Ishikawa (cell line): Measurements from ENCODE around the gene HOXD4.

Experiments
- CEBPB ChIP-seq: IDR thresholded peaks from 2 replicates; pipeline ENCODE4 v1.6.1; 2012
- CREB1 ChIP-seq: IDR thresholded peaks from 2 replicates; pipeline ENCODE4 v1.6.1; 2012; ENCODE audit warnings: low read depth
- EGR1 ChIP-seq: IDR thresholded peaks from 2 replicates; pipeline ENCODE4 v1.6.1; 2012
- EP300 ChIP-seq: IDR thresholded peaks from 2 replicates; pipeline ENCODE4 v1.6.1; 2012; ENCODE audit warnings: borderline replicate concordance
- FOXM1 ChIP-seq: IDR thresholded peaks from 2 replicates; pipeline ENCODE4 v1.6.1; 2012; ENCODE audit warnings: low read depth, borderline replicate concordance
- NFIC ChIP-seq: IDR thresholded peaks from 2 replicates; pipeline ENCODE4 v1.6.1; 2012
- RAD21 ChIP-seq: IDR thresholded peaks from 2 replicates; pipeline ENCODE4 v1.6.1; 2012; ENCODE audit warnings: low read depth
- TAF1 ChIP-seq: IDR thresholded peaks from 2 replicates; pipeline ENCODE4 v1.6.1; 2012; ENCODE audit warnings: low read depth, mild to moderate bottlenecking
- TCF12 ChIP-seq: IDR thresholded peaks from 2 replicates; pipeline ENCODE4 v1.6.1; 2012; ENCODE audit warnings: low read depth
- TEAD4 ChIP-seq: IDR thresholded peaks from 2 replicates; pipeline ENCODE4 v1.6.1; 2012
- YY1 ChIP-seq: IDR thresholded peaks from 2 replicates; pipeline ENCODE4 v1.6.1; 2012; ENCODE audit warnings: low read depth
- ZBTB7A ChIP-seq: IDR thresholded peaks from 2 replicates; pipeline ENCODE4 v1.6.1; 2012; ENCODE audit warnings: low read depth
- TF ChIP-seq, protein P1 (sequence below): IDR thresholded peaks from 2 replicates; pipeline ENCODE4 v1.6.1; 2012
- TF ChIP-seq, protein P2 (sequence below): IDR thresholded peaks from 2 replicates; pipeline ENCODE4 v1.6.1; 2012
- TF ChIP-seq, protein P3 (sequence below): IDR thresholded peaks from 2 replicates; pipeline ENCODE4 v1.6.1; 2012; ENCODE audit warnings: low read depth, mild to moderate bottlenecking

HOXD4 gene

DNA sequence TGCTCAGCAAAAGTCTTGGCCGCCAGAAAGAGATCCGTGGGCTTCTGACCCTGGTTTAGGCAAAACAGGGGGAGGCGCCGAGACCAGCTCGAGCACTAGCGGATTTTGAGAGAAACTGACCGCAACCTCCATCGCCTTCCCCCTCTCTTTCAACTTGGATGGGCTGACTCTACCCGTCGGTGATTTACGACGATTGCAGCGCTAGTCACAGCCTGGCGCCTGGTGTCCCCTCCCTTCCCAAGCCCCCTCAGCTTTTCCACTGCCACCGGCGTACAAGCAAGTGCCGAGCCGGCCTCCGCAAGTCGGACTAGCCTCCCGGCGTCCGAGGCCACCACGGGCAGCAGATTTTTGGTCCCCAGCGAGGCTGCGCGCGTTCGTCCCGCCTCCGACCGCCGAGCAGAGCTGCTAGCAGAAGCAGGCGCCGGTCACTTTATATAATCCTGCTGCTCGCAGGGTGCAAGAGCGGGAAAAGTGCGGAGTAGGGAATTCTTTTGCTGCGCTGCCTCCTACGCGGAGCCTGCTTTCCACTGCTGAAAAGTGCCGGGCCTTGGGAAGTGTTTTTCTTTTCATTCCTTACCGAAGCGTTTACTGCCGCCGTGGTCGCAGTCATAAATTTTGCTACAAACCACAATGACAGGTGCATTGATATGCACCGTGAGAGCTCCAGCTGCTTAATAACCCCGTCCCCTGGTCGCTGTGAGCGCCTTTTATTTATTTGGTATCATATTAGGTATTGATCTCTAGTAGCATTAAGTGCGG lies 13.4 kb downstream of the HOXD4 start:
- TF ChIP-seq CREB1 = no peak
- TF ChIP-seq FOXM1 = no peak
- no peak for TF ChIP-seq YY1
- TF ChIP-seq TAF1 = no peak
- TF ChIP-seq, protein P1, sequence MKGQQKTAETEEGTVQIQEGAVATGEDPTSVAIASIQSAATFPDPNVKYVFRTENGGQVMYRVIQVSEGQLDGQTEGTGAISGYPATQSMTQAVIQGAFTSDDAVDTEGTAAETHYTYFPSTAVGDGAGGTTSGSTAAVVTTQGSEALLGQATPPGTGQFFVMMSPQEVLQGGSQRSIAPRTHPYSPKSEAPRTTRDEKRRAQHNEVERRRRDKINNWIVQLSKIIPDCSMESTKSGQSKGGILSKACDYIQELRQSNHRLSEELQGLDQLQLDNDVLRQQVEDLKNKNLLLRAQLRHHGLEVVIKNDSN = no peak
- no peak for TF ChIP-seq TEAD4
- no peak for TF ChIP-seq ZBTB7A
- no peak for TF ChIP-seq TCF12
- no peak for TF ChIP-seq NFIC
- TF ChIP-seq CEBPB = no peak
- TF ChIP-seq RAD21 = no peak
- TF ChIP-seq EP300 = no peak
- TF ChIP-seq, protein P2, sequence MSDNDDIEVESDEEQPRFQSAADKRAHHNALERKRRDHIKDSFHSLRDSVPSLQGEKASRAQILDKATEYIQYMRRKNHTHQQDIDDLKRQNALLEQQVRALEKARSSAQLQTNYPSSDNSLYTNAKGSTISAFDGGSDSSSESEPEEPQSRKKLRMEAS = no peak
- no peak for TF ChIP-seq EGR1
- TF ChIP-seq, protein P3, sequence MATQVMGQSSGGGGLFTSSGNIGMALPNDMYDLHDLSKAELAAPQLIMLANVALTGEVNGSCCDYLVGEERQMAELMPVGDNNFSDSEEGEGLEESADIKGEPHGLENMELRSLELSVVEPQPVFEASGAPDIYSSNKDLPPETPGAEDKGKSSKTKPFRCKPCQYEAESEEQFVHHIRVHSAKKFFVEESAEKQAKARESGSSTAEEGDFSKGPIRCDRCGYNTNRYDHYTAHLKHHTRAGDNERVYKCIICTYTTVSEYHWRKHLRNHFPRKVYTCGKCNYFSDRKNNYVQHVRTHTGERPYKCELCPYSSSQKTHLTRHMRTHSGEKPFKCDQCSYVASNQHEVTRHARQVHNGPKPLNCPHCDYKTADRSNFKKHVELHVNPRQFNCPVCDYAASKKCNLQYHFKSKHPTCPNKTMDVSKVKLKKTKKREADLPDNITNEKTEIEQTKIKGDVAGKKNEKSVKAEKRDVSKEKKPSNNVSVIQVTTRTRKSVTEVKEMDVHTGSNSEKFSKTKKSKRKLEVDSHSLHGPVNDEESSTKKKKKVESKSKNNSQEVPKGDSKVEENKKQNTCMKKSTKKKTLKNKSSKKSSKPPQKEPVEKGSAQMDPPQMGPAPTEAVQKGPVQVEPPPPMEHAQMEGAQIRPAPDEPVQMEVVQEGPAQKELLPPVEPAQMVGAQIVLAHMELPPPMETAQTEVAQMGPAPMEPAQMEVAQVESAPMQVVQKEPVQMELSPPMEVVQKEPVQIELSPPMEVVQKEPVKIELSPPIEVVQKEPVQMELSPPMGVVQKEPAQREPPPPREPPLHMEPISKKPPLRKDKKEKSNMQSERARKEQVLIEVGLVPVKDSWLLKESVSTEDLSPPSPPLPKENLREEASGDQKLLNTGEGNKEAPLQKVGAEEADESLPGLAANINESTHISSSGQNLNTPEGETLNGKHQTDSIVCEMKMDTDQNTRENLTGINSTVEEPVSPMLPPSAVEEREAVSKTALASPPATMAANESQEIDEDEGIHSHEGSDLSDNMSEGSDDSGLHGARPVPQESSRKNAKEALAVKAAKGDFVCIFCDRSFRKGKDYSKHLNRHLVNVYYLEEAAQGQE = no peak

DNA sequence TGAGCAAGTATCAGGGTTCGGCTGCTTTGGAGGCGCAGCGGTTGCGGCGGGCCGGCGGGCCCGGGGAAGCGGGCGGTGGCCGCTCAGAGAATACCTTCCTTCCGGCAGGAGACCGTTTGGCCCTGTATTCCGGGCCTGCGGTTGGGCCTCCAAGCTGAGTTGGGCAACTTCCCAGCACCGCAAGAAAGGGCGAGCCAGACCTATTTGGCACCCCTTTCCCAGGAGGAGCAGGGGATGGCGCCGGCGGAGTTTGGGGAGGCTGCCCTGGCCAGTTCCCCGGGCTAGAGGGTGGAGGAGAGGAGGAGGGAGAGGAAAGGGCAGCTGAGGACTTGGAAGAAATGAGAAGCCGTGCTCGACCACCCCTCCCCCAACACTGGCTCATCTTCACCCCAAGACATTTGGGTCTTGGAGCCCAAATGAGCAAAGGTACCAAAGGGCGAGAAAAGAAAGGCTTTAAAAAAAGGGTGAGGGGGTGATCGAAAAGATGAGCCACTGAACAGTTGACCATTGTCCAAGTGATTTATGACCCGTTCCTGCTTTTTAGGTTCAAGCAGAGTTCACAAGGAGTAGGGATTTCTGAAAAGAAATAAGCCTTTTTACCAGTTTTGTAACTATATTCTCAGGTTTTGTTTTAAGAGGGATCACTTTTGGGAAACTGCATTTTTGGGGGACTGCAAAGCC lies 14.2 kb downstream of the HOXD4 start:
- TF ChIP-seq CREB1 (no peak), CEBPB (no peak), YY1 (no peak), EP300 (no peak), ZBTB7A (no peak), EGR1 (no peak), TAF1 (no peak), RAD21 (no peak), FOXM1 (no peak), TEAD4 (no peak), TCF12 (no peak), NFIC (no peak)
- TF ChIP-seq, protein P1 = no peak
- TF ChIP-seq, protein P3 = no peak
- TF ChIP-seq, protein P2 = no peak

DNA sequence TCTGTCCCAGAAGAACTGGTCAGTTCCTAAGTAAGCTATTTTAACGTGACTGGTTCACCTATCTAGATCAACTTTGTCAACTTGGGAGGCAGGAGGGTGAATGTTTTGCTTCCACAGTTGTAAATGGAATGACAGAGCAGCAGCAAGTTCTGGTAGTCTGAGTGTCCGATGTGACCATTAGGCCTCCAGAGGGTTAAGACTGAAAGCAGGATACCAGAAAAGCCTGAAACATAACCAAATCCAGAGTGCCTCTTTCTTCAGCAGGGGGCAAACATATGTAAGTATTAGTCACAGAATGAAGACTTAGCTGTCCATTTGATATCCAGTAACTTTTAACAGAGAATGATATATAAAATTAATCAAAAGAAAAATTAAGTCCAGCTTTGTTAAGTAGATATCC lies 14.9 kb downstream of the HOXD4 start:
- TF ChIP-seq TEAD4 = no peak
- TF ChIP-seq, protein P2 = no peak
- TF ChIP-seq CREB1 = no peak
- TF ChIP-seq RAD21 = no peak
- TF ChIP-seq YY1 = no peak
- no peak for TF ChIP-seq FOXM1
- no peak for TF ChIP-seq TCF12
- TF ChIP-seq, protein P1 = no peak
- TF ChIP-seq TAF1 = no peak
- no peak for TF ChIP-seq NFIC

DNA sequence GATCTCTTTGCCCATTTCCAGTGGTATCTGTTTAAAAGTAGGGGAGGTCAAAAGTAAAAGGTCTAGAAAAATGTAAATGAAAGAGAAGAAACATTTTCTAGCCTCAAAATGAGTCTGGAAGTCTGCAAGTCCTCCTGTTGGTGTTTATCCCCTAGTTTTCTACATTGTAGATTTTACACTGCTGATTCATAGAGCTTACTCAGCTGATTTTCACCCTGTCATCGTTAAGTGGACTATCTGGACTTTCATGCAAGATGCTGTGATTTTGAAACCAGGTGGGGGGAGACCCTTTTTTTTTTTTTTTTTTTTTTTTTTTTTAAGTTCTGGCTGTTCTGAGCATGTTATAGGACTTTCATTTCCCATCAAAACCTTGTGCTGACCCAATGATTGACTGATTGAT lies 16.0 kb downstream of the HOXD4 start:
- TF ChIP-seq CREB1 = no peak
- no peak for TF ChIP-seq NFIC
- TF ChIP-seq TEAD4 = no peak
- TF ChIP-seq, protein P2 = no peak
- no peak for TF ChIP-seq YY1
- TF ChIP-seq FOXM1 = no peak
- TF ChIP-seq EGR1 = no peak
- TF ChIP-seq, protein P1 = no peak
- TF ChIP-seq CEBPB = no peak
- TF ChIP-seq, protein P3 = no peak
- TF ChIP-seq TAF1 = no peak
- no peak for TF ChIP-seq TCF12
- no peak for TF ChIP-seq RAD21
- no peak for TF ChIP-seq EP300
- no peak for TF ChIP-seq ZBTB7A
